ENCODE data around the gene SLC46A2. TPM values are rescaled to one million over a fixed set of nuclear protein-coding genes. Genes with fewer than 3 reads are reported as not detected.

The SLC46A2 gene
- total and polyA plus RNA-seq, 2 experiments from 2014 or later = 0.11 TPM; not detected in 1

DNA sequence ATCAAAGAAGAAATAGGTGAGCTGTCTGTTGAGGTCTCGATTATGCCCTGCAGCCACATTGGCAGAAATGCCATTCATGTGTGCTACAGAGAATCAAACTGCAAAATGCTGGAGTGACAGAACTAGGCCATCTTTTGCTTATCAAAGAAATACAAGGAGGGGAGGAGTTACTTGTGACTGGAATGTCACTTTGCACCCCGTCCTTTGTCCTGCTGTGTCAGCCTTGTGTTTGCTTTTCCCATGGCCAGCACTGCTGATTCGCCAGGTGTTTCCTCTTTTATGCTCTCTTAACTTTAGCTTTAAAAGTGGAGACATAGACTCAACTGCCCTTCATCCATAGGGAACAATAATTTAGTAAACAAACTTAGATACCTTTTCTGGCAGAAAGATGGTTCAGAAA, 54.3 kb downstream of the SLC46A2 start:
- peak; percentile 35 for DNase-seq (ENCODE audit: low spot score)
- Histone ChIP-seq H3K27ac (ENCODE audit: low read depth) (no peak overlapping the region), H3K27me3 (ENCODE audit: insufficient read depth) (no peaks in the 10 kb centered on the region), H4K20me1 (replicated peaks; ENCODE audit: insufficient read depth) (no peaks in the 10 kb centered on the region; the same call in 1 of the 2 replicates), H3K4me1 (ENCODE audit: insufficient read depth) (no peaks in the 10 kb centered on the region), H3K9me2 (ENCODE audit: insufficient read depth) (no peaks in the 10 kb centered on the region), H3K36me3 (ENCODE audit: insufficient read depth) (0 out of 2 replicates have a peak, but pooled peaks cover 5% of the 10 kb centered on the region), H3K4me2 (no peak overlapping the region), H3F3A (replicated peaks; ENCODE audit: low read depth) (no peaks in the 10 kb centered on the region), H2AFZ (no peak overlapping the region), H3K4me3 (no peak overlapping the region), H3K79me2 (replicated peaks; ENCODE audit: insufficient read depth) (no peaks in the 10 kb centered on the region)
- no peak for TF ChIP-seq STAT1 (IDR thresholded peaks at IDR 0.05; ENCODE audit: unreplicated experiment)
- TF ChIP-seq EZH2 (IDR thresholded peaks at IDR 0.05; ENCODE audit: low read depth, unreplicated experiment) = no peak
- no peak for TF ChIP-seq EZH2phosphoT487 (IDR thresholded peaks at IDR 0.05; ENCODE audit: unreplicated experiment)
- TF ChIP-seq NANOG (IDR thresholded peaks at IDR 0.05; ENCODE audit: borderline replicate concordance) = no peak
- no peak for TF ChIP-seq CREB1 (CRISPR knock-in tag; IDR thresholded peaks at IDR 0.05; ENCODE audit: low read depth)
- no peak for TF ChIP-seq ZNF331 (CRISPR knock-in tag; IDR thresholded peaks at IDR 0.05; ENCODE audit: low read depth)
- TF ChIP-seq JUNB (IDR thresholded peaks at IDR 0.05; ENCODE audit: unreplicated experiment) = no peak
- TF ChIP-seq, protein P1, sequence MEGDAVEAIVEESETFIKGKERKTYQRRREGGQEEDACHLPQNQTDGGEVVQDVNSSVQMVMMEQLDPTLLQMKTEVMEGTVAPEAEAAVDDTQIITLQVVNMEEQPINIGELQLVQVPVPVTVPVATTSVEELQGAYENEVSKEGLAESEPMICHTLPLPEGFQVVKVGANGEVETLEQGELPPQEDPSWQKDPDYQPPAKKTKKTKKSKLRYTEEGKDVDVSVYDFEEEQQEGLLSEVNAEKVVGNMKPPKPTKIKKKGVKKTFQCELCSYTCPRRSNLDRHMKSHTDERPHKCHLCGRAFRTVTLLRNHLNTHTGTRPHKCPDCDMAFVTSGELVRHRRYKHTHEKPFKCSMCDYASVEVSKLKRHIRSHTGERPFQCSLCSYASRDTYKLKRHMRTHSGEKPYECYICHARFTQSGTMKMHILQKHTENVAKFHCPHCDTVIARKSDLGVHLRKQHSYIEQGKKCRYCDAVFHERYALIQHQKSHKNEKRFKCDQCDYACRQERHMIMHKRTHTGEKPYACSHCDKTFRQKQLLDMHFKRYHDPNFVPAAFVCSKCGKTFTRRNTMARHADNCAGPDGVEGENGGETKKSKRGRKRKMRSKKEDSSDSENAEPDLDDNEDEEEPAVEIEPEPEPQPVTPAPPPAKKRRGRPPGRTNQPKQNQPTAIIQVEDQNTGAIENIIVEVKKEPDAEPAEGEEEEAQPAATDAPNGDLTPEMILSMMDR (conservative IDR thresholded peaks at IDR 0.05; ENCODE audit: low read depth in 2 of 2) = no peak
- no peak for TF ChIP-seq POLR2AphosphoS5 (IDR thresholded peaks at IDR 0.05; ENCODE audit: low read depth)
- TF ChIP-seq ZNF114 (CRISPR knock-in tag; IDR thresholded peaks at IDR 0.05) = no peak
- TF ChIP-seq, protein P2, sequence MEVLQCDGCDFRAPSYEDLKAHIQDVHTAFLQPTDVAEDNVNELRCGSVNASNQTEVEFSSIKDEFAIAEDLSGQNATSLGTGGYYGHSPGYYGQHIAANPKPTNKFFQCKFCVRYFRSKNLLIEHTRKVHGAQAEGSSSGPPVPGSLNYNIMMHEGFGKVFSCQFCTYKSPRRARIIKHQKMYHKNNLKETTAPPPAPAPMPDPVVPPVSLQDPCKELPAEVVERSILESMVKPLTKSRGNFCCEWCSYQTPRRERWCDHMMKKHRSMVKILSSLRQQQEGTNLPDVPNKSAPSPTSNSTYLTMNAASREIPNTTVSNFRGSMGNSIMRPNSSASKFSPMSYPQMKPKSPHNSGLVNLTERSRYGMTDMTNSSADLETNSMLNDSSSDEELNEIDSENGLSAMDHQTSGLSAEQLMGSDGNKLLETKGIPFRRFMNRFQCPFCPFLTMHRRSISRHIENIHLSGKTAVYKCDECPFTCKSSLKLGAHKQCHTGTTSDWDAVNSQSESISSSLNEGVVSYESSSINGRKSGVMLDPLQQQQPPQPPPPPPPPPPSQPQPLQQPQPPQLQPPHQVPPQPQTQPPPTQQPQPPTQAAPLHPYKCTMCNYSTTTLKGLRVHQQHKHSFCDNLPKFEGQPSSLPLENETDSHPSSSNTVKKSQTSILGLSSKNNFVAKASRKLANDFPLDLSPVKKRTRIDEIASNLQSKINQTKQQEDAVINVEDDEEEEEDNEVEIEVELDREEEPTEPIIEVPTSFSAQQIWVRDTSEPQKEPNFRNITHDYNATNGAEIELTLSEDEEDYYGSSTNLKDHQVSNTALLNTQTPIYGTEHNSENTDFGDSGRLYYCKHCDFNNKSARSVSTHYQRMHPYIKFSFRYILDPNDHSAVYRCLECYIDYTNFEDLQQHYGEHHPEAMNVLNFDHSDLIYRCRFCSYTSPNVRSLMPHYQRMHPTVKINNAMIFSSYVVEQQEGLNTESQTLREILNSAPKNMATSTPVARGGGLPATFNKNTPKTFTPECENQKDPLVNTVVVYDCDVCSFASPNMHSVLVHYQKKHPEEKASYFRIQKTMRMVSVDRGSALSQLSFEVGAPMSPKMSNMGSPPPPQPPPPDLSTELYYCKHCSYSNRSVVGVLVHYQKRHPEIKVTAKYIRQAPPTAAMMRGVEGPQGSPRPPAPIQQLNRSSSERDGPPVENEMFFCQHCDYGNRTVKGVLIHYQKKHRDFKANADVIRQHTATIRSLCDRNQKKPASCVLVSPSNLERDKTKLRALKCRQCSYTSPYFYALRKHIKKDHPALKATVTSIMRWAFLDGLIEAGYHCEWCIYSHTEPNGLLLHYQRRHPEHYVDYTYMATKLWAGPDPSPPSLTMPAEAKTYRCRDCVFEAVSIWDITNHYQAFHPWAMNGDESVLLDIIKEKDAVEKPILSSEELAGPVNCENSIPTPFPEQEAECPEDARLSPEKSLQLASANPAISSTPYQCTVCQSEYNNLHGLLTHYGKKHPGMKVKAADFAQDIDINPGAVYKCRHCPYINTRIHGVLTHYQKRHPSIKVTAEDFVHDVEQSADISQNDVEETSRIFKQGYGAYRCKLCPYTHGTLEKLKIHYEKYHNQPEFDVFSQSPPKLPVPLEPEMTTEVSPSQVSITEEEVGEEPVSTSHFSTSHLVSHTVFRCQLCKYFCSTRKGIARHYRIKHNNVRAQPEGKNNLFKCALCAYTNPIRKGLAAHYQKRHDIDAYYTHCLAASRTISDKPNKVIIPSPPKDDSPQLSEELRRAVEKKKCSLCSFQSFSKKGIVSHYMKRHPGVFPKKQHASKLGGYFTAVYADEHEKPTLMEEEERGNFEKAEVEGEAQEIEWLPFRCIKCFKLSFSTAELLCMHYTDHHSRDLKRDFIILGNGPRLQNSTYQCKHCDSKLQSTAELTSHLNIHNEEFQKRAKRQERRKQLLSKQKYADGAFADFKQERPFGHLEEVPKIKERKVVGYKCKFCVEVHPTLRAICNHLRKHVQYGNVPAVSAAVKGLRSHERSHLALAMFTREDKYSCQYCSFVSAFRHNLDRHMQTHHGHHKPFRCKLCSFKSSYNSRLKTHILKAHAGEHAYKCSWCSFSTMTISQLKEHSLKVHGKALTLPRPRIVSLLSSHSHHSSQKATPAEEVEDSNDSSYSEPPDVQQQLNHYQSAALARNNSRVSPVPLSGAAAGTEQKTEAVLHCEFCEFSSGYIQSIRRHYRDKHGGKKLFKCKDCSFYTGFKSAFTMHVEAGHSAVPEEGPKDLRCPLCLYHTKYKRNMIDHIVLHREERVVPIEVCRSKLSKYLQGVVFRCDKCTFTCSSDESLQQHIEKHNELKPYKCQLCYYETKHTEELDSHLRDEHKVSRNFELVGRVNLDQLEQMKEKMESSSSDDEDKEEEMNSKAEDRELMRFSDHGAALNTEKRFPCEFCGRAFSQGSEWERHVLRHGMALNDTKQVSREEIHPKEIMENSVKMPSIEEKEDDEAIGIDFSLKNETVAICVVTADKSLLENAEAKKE (CRISPR knock-in tag; IDR thresholded peaks at IDR 0.05) = no peak
- TF ChIP-seq, protein P3, sequence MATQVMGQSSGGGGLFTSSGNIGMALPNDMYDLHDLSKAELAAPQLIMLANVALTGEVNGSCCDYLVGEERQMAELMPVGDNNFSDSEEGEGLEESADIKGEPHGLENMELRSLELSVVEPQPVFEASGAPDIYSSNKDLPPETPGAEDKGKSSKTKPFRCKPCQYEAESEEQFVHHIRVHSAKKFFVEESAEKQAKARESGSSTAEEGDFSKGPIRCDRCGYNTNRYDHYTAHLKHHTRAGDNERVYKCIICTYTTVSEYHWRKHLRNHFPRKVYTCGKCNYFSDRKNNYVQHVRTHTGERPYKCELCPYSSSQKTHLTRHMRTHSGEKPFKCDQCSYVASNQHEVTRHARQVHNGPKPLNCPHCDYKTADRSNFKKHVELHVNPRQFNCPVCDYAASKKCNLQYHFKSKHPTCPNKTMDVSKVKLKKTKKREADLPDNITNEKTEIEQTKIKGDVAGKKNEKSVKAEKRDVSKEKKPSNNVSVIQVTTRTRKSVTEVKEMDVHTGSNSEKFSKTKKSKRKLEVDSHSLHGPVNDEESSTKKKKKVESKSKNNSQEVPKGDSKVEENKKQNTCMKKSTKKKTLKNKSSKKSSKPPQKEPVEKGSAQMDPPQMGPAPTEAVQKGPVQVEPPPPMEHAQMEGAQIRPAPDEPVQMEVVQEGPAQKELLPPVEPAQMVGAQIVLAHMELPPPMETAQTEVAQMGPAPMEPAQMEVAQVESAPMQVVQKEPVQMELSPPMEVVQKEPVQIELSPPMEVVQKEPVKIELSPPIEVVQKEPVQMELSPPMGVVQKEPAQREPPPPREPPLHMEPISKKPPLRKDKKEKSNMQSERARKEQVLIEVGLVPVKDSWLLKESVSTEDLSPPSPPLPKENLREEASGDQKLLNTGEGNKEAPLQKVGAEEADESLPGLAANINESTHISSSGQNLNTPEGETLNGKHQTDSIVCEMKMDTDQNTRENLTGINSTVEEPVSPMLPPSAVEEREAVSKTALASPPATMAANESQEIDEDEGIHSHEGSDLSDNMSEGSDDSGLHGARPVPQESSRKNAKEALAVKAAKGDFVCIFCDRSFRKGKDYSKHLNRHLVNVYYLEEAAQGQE (IDR thresholded peaks at IDR 0.05; ENCODE audit: unreplicated experiment) = no peak
- TF ChIP-seq, protein P4, sequence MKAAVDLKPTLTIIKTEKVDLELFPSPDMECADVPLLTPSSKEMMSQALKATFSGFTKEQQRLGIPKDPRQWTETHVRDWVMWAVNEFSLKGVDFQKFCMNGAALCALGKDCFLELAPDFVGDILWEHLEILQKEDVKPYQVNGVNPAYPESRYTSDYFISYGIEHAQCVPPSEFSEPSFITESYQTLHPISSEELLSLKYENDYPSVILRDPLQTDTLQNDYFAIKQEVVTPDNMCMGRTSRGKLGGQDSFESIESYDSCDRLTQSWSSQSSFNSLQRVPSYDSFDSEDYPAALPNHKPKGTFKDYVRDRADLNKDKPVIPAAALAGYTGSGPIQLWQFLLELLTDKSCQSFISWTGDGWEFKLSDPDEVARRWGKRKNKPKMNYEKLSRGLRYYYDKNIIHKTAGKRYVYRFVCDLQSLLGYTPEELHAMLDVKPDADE (IDR thresholded peaks at IDR 0.05) = no peak
- H3K4me3 Mint-ChIP-seq = no peak overlapping the region
- no peak overlapping the region for H3K27ac Mint-ChIP-seq
- H3K9me3 Mint-ChIP-seq = no peaks in the 10 kb centered on the region
- peaks cover 9% of the 10 kb centered on the region; the same call in 2 of the 3 replicates for H3K4me1 Mint-ChIP-seq
- peak; percentile 29; the same call in 1 of the 3 replicates for ATAC-seq
- H3K27me3 Mint-ChIP-seq (ENCODE audit: insufficient read depth, low read depth, poor library complexity) = no peaks in the 10 kb centered on the region
- H3K36me3 Mint-ChIP-seq (ENCODE audit: low read depth) = peaks cover 15% of the 10 kb centered on the region; the same call in 2 of the 3 replicates
